ENCODE data around the gene WDFY4. TPM values are rescaled to one million over a fixed set of nuclear protein-coding genes. Genes with fewer than 3 reads are reported as not detected.

The WDFY4 gene
- total and polyA plus RNA-seq, 2 experiments from 2014 or later: not detected

- Histone ChIP-seq H3K36me3 (ENCODE audit: low read depth) (no peaks in the 10 kb centered on the region), H3K9me3 (ENCODE audit: low read depth) (no peaks in the 10 kb centered on the region), H3K27ac (no peak overlapping the region), H3K79me2 (ENCODE audit: insufficient read depth) (no peaks in the 10 kb centered on the region), H2AFZ (no peak overlapping the region), H3K27me3 (replicated peaks; ENCODE audit: insufficient read depth) (peaks cover 25% of the 10 kb centered on the region), H3K4me2 (ENCODE audit: unreplicated experiment) (no peak overlapping the region), H3F3A (ENCODE audit: insufficient read depth) (no peaks in the 10 kb centered on the region), H4K20me1 (ENCODE audit: insufficient read depth) (no peaks in the 10 kb centered on the region), H3K9ac (no peak overlapping the region), H3K4me3 (no peak overlapping the region), H3K4me1 (ENCODE audit: insufficient read depth) (no peaks in the 10 kb centered on the region), H3K9me2 (ENCODE audit: insufficient read depth) (no peaks in the 10 kb centered on the region)
- WGBS, 2 experiments (ENCODE audit: low coverage in 1 of 2, low lambda C conversion rate in 2 of 2, missing lambda C conversion rate in 2 of 2): 68 to 80% methylated on average over 10 of the region's 10 CpGs
- no peak for DNase-seq
- in situ Hi-C loops (cut with MboI): no loop called here
- no peak for TF ChIP-seq EZH2phosphoT487 (IDR thresholded peaks at IDR 0.05; ENCODE audit: insufficient read depth, low read depth)
- no peak for TF ChIP-seq EZH2 (IDR thresholded peaks at IDR 0.05; ENCODE audit: insufficient read depth, poor library complexity, severe bottlenecking)
Observed at GRCh38 chr10:48897441-48897790, 212.7 kb downstream of the WDFY4 start.

- Histone ChIP-seq H2AFZ (no peak overlapping the region), H4K20me1 (ENCODE audit: insufficient read depth) (no peaks in the 10 kb centered on the region), H3K9ac (no peak overlapping the region), H3K27ac (no peak overlapping the region), H3K4me2 (ENCODE audit: unreplicated experiment) (no peak overlapping the region), H3K36me3 (ENCODE audit: low read depth) (no peaks in the 10 kb centered on the region), H3K9me2 (ENCODE audit: insufficient read depth) (no peaks in the 10 kb centered on the region), H3K27me3 (replicated peaks; ENCODE audit: insufficient read depth) (peaks cover 22% of the 10 kb centered on the region), H3F3A (ENCODE audit: insufficient read depth) (no peaks in the 10 kb centered on the region), H3K4me3 (no peak overlapping the region), H3K79me2 (ENCODE audit: insufficient read depth) (no peaks in the 10 kb centered on the region), H3K4me1 (ENCODE audit: insufficient read depth) (no peaks in the 10 kb centered on the region), H3K9me3 (ENCODE audit: low read depth) (no peaks in the 10 kb centered on the region)
- WGBS, 2 experiments (ENCODE audit: low coverage in 1 of 2, low lambda C conversion rate in 2 of 2, missing lambda C conversion rate in 2 of 2): 71 to 83% methylated on average over 1 of the region's 1 CpG
- DNase-seq: no peak
- in situ Hi-C loops (cut with MboI): no loop called here
- TF ChIP-seq EZH2 (IDR thresholded peaks at IDR 0.05; ENCODE audit: insufficient read depth, poor library complexity, severe bottlenecking) (no peak), EZH2phosphoT487 (IDR thresholded peaks at IDR 0.05; ENCODE audit: insufficient read depth, low read depth) (no peak)
Observed at GRCh38 chr10:48898426-48898825, 213.8 kb downstream of the WDFY4 start.

GRCh38 chr10:48899781-48900180 is 215.1 kb downstream of the WDFY4 start:
- Histone ChIP-seq H3K79me2 (ENCODE audit: insufficient read depth) (no peaks in the 10 kb centered on the region), H2AFZ (no peak overlapping the region), H3K4me1 (ENCODE audit: insufficient read depth) (no peaks in the 10 kb centered on the region), H3K9me3 (ENCODE audit: low read depth) (no peaks in the 10 kb centered on the region), H3K4me2 (ENCODE audit: unreplicated experiment) (no peak overlapping the region), H3K4me3 (no peak overlapping the region), H3F3A (ENCODE audit: insufficient read depth) (no peaks in the 10 kb centered on the region), H3K27ac (no peak overlapping the region), H4K20me1 (ENCODE audit: insufficient read depth) (no peaks in the 10 kb centered on the region), H3K9me2 (ENCODE audit: insufficient read depth) (no peaks in the 10 kb centered on the region), H3K36me3 (ENCODE audit: low read depth) (no peaks in the 10 kb centered on the region), H3K9ac (no peak overlapping the region), H3K27me3 (replicated peaks; ENCODE audit: insufficient read depth) (peaks cover 18% of the 10 kb centered on the region; the same call in 1 of the 2 replicates)
- 45 to 47% methylated on average over 8 of the region's 8 CpGs for WGBS, 2 experiments (ENCODE audit: low coverage in 1 of 2, low lambda C conversion rate in 2 of 2, missing lambda C conversion rate in 2 of 2)
- in situ Hi-C loops (cut with MboI): no loop called here
- no peak for DNase-seq
- no peak for TF ChIP-seq EZH2 (IDR thresholded peaks at IDR 0.05; ENCODE audit: insufficient read depth, poor library complexity, severe bottlenecking)
- no peak for TF ChIP-seq EZH2phosphoT487 (IDR thresholded peaks at IDR 0.05; ENCODE audit: insufficient read depth, low read depth)

- 23 to 26% methylated on average over 2 of the region's 2 CpGs for WGBS, 2 experiments (ENCODE audit: low coverage in 1 of 2, low lambda C conversion rate in 2 of 2, missing lambda C conversion rate in 2 of 2)
- no peaks in the 10 kb centered on the region for H3K9me3 ChIP-seq (ENCODE audit: low read depth)
- H3K9ac ChIP-seq: no peak overlapping the region
- no peaks in the 10 kb centered on the region for H3K79me2 ChIP-seq (ENCODE audit: insufficient read depth)
- TF ChIP-seq EZH2 (IDR thresholded peaks at IDR 0.05; ENCODE audit: insufficient read depth, poor library complexity, severe bottlenecking) (no peak), EZH2phosphoT487 (IDR thresholded peaks at IDR 0.05; ENCODE audit: insufficient read depth, low read depth) (no peak)
- no peaks in the 10 kb centered on the region for H3K36me3 ChIP-seq (ENCODE audit: low read depth)
- DNase-seq: no peak
- no peaks in the 10 kb centered on the region for H3F3A ChIP-seq (ENCODE audit: insufficient read depth)
- in situ Hi-C loops (cut with MboI): no loop called here
- H3K27ac ChIP-seq: no peak overlapping the region
- H4K20me1 ChIP-seq (ENCODE audit: insufficient read depth): no peaks in the 10 kb centered on the region
- H3K4me1 ChIP-seq (ENCODE audit: insufficient read depth): no peaks in the 10 kb centered on the region
- no peak overlapping the region for H3K4me3 ChIP-seq
- H2AFZ ChIP-seq: no peak overlapping the region
- peaks cover 13% of the 10 kb centered on the region; the same call in 1 of the 2 replicates for H3K27me3 ChIP-seq (replicated peaks; ENCODE audit: insufficient read depth)
- no peak overlapping the region for H3K4me2 ChIP-seq (ENCODE audit: unreplicated experiment)
- no peaks in the 10 kb centered on the region for H3K9me2 ChIP-seq (ENCODE audit: insufficient read depth)
Observed at GRCh38 chr10:48900371-48900801, 215.7 kb downstream of the WDFY4 start.

- no peaks in the 10 kb centered on the region for H3F3A ChIP-seq (ENCODE audit: insufficient read depth)
- in situ Hi-C loops (cut with MboI): no loop called here
- H2AFZ ChIP-seq: no peak overlapping the region
- DNase-seq: no peak
- no peak for TF ChIP-seq EZH2 (IDR thresholded peaks at IDR 0.05; ENCODE audit: insufficient read depth, poor library complexity, severe bottlenecking)
- no peak for TF ChIP-seq EZH2phosphoT487 (IDR thresholded peaks at IDR 0.05; ENCODE audit: insufficient read depth, low read depth)
- no peak overlapping the region for H3K9ac ChIP-seq
- no peaks in the 10 kb centered on the region for H3K4me1 ChIP-seq (ENCODE audit: insufficient read depth)
- 39 to 41% methylated on average over 5 of the region's 5 CpGs for WGBS, 2 experiments (ENCODE audit: low coverage in 1 of 2, low lambda C conversion rate in 2 of 2, missing lambda C conversion rate in 2 of 2)
- no peaks in the 10 kb centered on the region for H4K20me1 ChIP-seq (ENCODE audit: insufficient read depth)
- H3K4me2 ChIP-seq (ENCODE audit: unreplicated experiment): no peak overlapping the region
- no peaks in the 10 kb centered on the region for H3K9me2 ChIP-seq (ENCODE audit: insufficient read depth)
- H3K79me2 ChIP-seq (ENCODE audit: insufficient read depth): no peaks in the 10 kb centered on the region
- H3K36me3 ChIP-seq (ENCODE audit: low read depth): no peaks in the 10 kb centered on the region
- no peaks in the 10 kb centered on the region for H3K9me3 ChIP-seq (ENCODE audit: low read depth)
- H3K27me3 ChIP-seq (replicated peaks; ENCODE audit: insufficient read depth): 0 out of 2 replicates have a peak, but pooled peaks cover 11% of the 10 kb centered on the region
- H3K4me3 ChIP-seq: no peak overlapping the region
- H3K27ac ChIP-seq: no peak overlapping the region
Observed at GRCh38 chr10:48901319-48901718, 216.6 kb downstream of the WDFY4 start.
